HG03064 (cell line): ENCODE data around the gene TOPAZ1.
A peak's percentile ranks its signal among the peaks of the same experiment; 100 is the strongest.
"Not testable (repeated sequence)": the region's sequence is repeated elsewhere in the genome, so short reads cannot be mapped to it uniquely, and the experiment has no call there.

ENCODE experiments used
- ATAC-seq: cut with Tn5 transposase; IDR thresholded peaks from one replicate; pipeline ENCODE4 v1.9.1; 2021; ENCODE audit warnings: low read depth; ENCODE audit not compliant: unreplicated experiment

Gene TOPAZ1

GRCh38 chr3:44326019-44326418 is 84.3 kb downstream of the TOPAZ1 start:
- no peak for ATAC-seq

- no peak for ATAC-seq
Observed at GRCh38 chr3:44326515-44326914, 84.8 kb downstream of the TOPAZ1 start.

- no peak for ATAC-seq
Observed at GRCh38 chr3:44329946-44330345, 88.3 kb downstream of the TOPAZ1 start.

GRCh38 chr3:44330444-44330843 is 88.8 kb downstream of the TOPAZ1 start:
- ATAC-seq: no peak

GRCh38 chr3:44334326-44334725 is 92.6 kb downstream of the TOPAZ1 start:
- ATAC-seq: no peak

GRCh38 chr3:44337248-44337785 is 95.6 kb downstream of the TOPAZ1 start:
- no peak for ATAC-seq

- peak; percentile 93 for ATAC-seq
Observed at GRCh38 chr3:44338010-44338827, 96.5 kb downstream of the TOPAZ1 start, which contains the start of gene TCAIM. Gene TCAIM, plus strand, starts transcription at chr3:44338766. Its CDS starts 16,017 bp downstream, at chr3:44354783.

- ATAC-seq: no peak
Observed at GRCh38 chr3:44338828-44339127, 97.1 kb downstream of the TOPAZ1 start.

GRCh38 chr3:44339181-44340057 is 97.7 kb downstream of the TOPAZ1 start:
- no peak for ATAC-seq

- ATAC-seq: no peak
Observed at GRCh38 chr3:44340058-44340395, 98.3 kb downstream of the TOPAZ1 start.

GRCh38 chr3:44342176-44342790 is 100.6 kb downstream of the TOPAZ1 start:
- ATAC-seq: no peak

- no peak for ATAC-seq
Observed at GRCh38 chr3:44343421-44343820, 101.7 kb downstream of the TOPAZ1 start.

GRCh38 chr3:44346590-44346989 is 104.9 kb downstream of the TOPAZ1 start:
- not testable (repeated sequence) for ATAC-seq

GRCh38 chr3:44348993-44349392 is 107.3 kb downstream of the TOPAZ1 start:
- ATAC-seq: no peak

GRCh38 chr3:44353355-44353924 is 111.8 kb downstream of the TOPAZ1 start:
- ATAC-seq: no peak

- ATAC-seq: no peak
Observed at GRCh38 chr3:44355362-44356033, 113.8 kb downstream of the TOPAZ1 start.

GRCh38 chr3:44359146-44359751 is 117.6 kb downstream of the TOPAZ1 start:
- ATAC-seq: no peak

GRCh38 chr3:44363591-44363990 is 121.9 kb downstream of the TOPAZ1 start:
- no peak for ATAC-seq

- ATAC-seq: no peak
Observed at GRCh38 chr3:44365952-44366351, 124.3 kb downstream of the TOPAZ1 start.

GRCh38 chr3:44375450-44375849 is 133.8 kb downstream of the TOPAZ1 start:
- ATAC-seq: no peak
